Sigmoid colon (tissue), 4 donors: ENCODE data around the gene CNTNAP4.

Source experiments
- CTCF ChIP-seq, 4 experiments: fragments of 450-650 bp in 3 of 4; fragments of 200-600 bp in 1 of 4; IDR thresholded peaks; one replicate each; pipeline ENCODE4 v1.5.1; 2016 to 2019; ENCODE audit warnings: antibody characterized with exemption in 4 of 4, mild to moderate bottlenecking in 3 of 4, moderate library complexity in 2 of 4
- POLR2A ChIP-seq, 2 donors: fragments of 450-650 bp; IDR thresholded peaks; one replicate each; pipeline ENCODE4 v1.6.1; 2016; ENCODE audit warnings: antibody characterized with exemption in 2 of 2, mild to moderate bottlenecking in 2 of 2, moderate library complexity in 2 of 2
- POLR2AphosphoS5 ChIP-seq, 4 donors: sonication (generic); formaldehyde crosslinking; IDR thresholded peaks; one replicate each; pipeline ENCODE4 v1.6.1; 2017; ENCODE audit warnings: antibody characterized with exemption in 4 of 4

GRCh38 chr16:76235426-76235825 lies 41.8 kb upstream of the CNTNAP4 start:
- TF ChIP-seq CTCF (IDR thresholded peaks at IDR 0.05), result no peak
- no peak for TF ChIP-seq POLR2AphosphoS5 (IDR thresholded peaks at IDR 0.05)
- no peak for TF ChIP-seq POLR2A (IDR thresholded peaks at IDR 0.05)
